Measurements from ENCODE around the gene ACOT4.
"Not testable (repeated sequence)": the region's sequence is repeated elsewhere in the genome, so short reads cannot be mapped to it uniquely, and the experiment has no call there.

Gene ACOT4

GRCh38 chr14:73567951-73568885, 23.5 kb upstream of the ACOT4 start:
- ATAC-seq (replicated peaks), result no peak
- no peak for DNase-seq
- H3K9me3 Mint-ChIP-seq, result no peaks in the 10 kb centered on the region
- H3K27me3 Mint-ChIP-seq, result no peaks in the 10 kb centered on the region
- peaks cover 27% of the 10 kb centered on the region for H3K36me3 Mint-ChIP-seq (ENCODE audit: insufficient read depth)
- H3K27ac Mint-ChIP-seq, result peak overlapping the region; percentile 95 to 96
- H3K4me1 Mint-ChIP-seq (ENCODE audit: low read depth in 2 of 2), result peaks cover 36 to 39% of the 10 kb centered on the region in 2 donors
- peak overlapping the region; percentile 92 to 95 for H3K4me3 Mint-ChIP-seq

- not testable (repeated sequence) for ATAC-seq (replicated peaks); H3K27me3 Mint-ChIP-seq; H3K9me3 Mint-ChIP-seq; DNase-seq
- peaks cover 34% of the 10 kb centered on the region for H3K36me3 Mint-ChIP-seq (ENCODE audit: insufficient read depth)
- H3K4me3 Mint-ChIP-seq, result peak overlapping the region; percentile 92 to 95
- H3K4me1 Mint-ChIP-seq (ENCODE audit: low read depth in 2 of 2), result peaks cover 36 to 39% of the 10 kb centered on the region in 2 donors
- peak overlapping the region; percentile 95 to 96 for H3K27ac Mint-ChIP-seq
These were observed 22.8 kb upstream of the ACOT4 start for GRCh38 chr14:73568886-73569184.

GRCh38 chr14:73569185-73569958, 22.3 kb upstream of the ACOT4 start, which contains the start of gene ACOT2:
ACOT2 (plus strand) TSS chr14:73569213; CDS start chr14:73569241, 28 bp downstream.
- not testable (repeated sequence) for H3K27me3 Mint-ChIP-seq, H3K9me3 Mint-ChIP-seq
- Mint-ChIP-seq H3K36me3 (ENCODE audit: insufficient read depth) (peaks cover 39% of the 10 kb centered on the region), H3K4me3 (peak within 1 kb of the TSS; percentile 92 to 95), H3K4me1 (ENCODE audit: low read depth in 2 of 2) (peaks cover 36 to 39% of the 10 kb centered on the region in 2 donors), H3K27ac (peak within 1 kb of the TSS; percentile 95 to 96)
- DNase-seq (peak; percentile 64 to 68 (median 66)), ATAC-seq (replicated peaks) (peak; percentile 78)

- peak; percentile 54 to 72 (median 63) for DNase-seq
- not testable (repeated sequence) for H3K27me3 Mint-ChIP-seq, H3K9me3 Mint-ChIP-seq, H3K27ac Mint-ChIP-seq
- Mint-ChIP-seq H3K4me1 (ENCODE audit: low read depth in 2 of 2) (peaks cover 27 to 28% of the 10 kb centered on the region in 2 donors), H3K4me3 (peak overlapping the region; percentile 92 to 95), H3K36me3 (ENCODE audit: insufficient read depth) (peaks cover 42% of the 10 kb centered on the region)
- ATAC-seq (replicated peaks), result peak; percentile 62
These were observed 20.8 kb upstream of the ACOT4 start for GRCh38 chr14:73570913-73571312.

GRCh38 chr14:73573034-73573433, 18.6 kb upstream of the ACOT4 start:
- Mint-ChIP-seq H3K4me1 (ENCODE audit: low read depth in 2 of 2) (peaks cover 14 to 16% of the 10 kb centered on the region in 2 donors), H3K36me3 (ENCODE audit: insufficient read depth) (peaks cover 55% of the 10 kb centered on the region)
- not testable (repeated sequence) for DNase-seq; H3K27me3 Mint-ChIP-seq; H3K27ac Mint-ChIP-seq; H3K9me3 Mint-ChIP-seq; H3K4me3 Mint-ChIP-seq; ATAC-seq (replicated peaks)

- not testable (repeated sequence) for DNase-seq; ATAC-seq (replicated peaks); H3K27me3 Mint-ChIP-seq; H3K9me3 Mint-ChIP-seq; H3K27ac Mint-ChIP-seq; H3K4me1 Mint-ChIP-seq (ENCODE audit: low read depth in 2 of 2); H3K4me3 Mint-ChIP-seq
- H3K36me3 Mint-ChIP-seq (ENCODE audit: insufficient read depth), result peaks cover 60% of the 10 kb centered on the region
These were observed 17.9 kb upstream of the ACOT4 start for GRCh38 chr14:73573740-73574139.

- DNase-seq; H3K4me1 Mint-ChIP-seq (ENCODE audit: low read depth in 2 of 2); H3K27ac Mint-ChIP-seq; H3K4me3 Mint-ChIP-seq; H3K27me3 Mint-ChIP-seq; H3K9me3 Mint-ChIP-seq; ATAC-seq (replicated peaks): not testable (repeated sequence)
- H3K36me3 Mint-ChIP-seq (ENCODE audit: insufficient read depth), result peaks cover 58% of the 10 kb centered on the region
These were observed 17.4 kb upstream of the ACOT4 start for GRCh38 chr14:73574251-73574650.

GRCh38 chr14:73576391-73576790, 15.3 kb upstream of the ACOT4 start:
- no peak overlapping the region for H3K4me3 Mint-ChIP-seq
- no peaks in the 10 kb centered on the region for H3K27me3 Mint-ChIP-seq
- no peaks in the 10 kb centered on the region for H3K9me3 Mint-ChIP-seq
- ATAC-seq (replicated peaks) (no peak), DNase-seq (no peak)
- no peaks in the 10 kb centered on the region for H3K4me1 Mint-ChIP-seq (ENCODE audit: low read depth in 2 of 2)
- H3K27ac Mint-ChIP-seq, result no peak overlapping the region
- peaks cover 48% of the 10 kb centered on the region for H3K36me3 Mint-ChIP-seq (ENCODE audit: insufficient read depth)

- not testable (repeated sequence) for H3K27ac Mint-ChIP-seq; H3K9me3 Mint-ChIP-seq; H3K4me3 Mint-ChIP-seq; H3K4me1 Mint-ChIP-seq (ENCODE audit: low read depth in 2 of 2); H3K27me3 Mint-ChIP-seq; ATAC-seq (replicated peaks); DNase-seq
- peaks cover 45% of the 10 kb centered on the region for H3K36me3 Mint-ChIP-seq (ENCODE audit: insufficient read depth)
These were observed 14.5 kb upstream of the ACOT4 start for GRCh38 chr14:73577214-73577613.

- H3K4me3 Mint-ChIP-seq, H3K27me3 Mint-ChIP-seq: not testable (repeated sequence)
These were observed 9.3 kb upstream of the ACOT4 start for GRCh38 chr14:73582102-73582979.

GRCh38 chr14:73588695-73589094, 3.0 kb upstream of the ACOT4 start:
- peaks cover 3 to 7% of the 10 kb centered on the region in 2 donors for H3K4me1 Mint-ChIP-seq (ENCODE audit: low read depth in 2 of 2)
- no peak for ATAC-seq (replicated peaks)

More at GRCh38 chr14:73582102-73582979, 9.3 kb upstream of the ACOT4 start:
- not testable (repeated sequence) for DNase-seq; H3K27ac Mint-ChIP-seq; H3K4me1 Mint-ChIP-seq (ENCODE audit: low read depth in 2 of 2); ATAC-seq (replicated peaks); H3K9me3 Mint-ChIP-seq
- peaks cover 15% of the 10 kb centered on the region for H3K36me3 Mint-ChIP-seq (ENCODE audit: insufficient read depth)

GRCh38 chr14:73589116-73589515, 2.6 kb upstream of the ACOT4 start:
- H3K27ac Mint-ChIP-seq, result no peak overlapping the region
- H3K36me3 Mint-ChIP-seq (ENCODE audit: insufficient read depth), result peaks cover 3% of the 10 kb centered on the region

More at GRCh38 chr14:73588695-73589094, 3.0 kb upstream of the ACOT4 start:
- no peaks in the 10 kb centered on the region for H3K9me3 Mint-ChIP-seq
- DNase-seq, result no peak
- H3K27ac Mint-ChIP-seq, result no peak overlapping the region
- no peaks in the 10 kb centered on the region for H3K27me3 Mint-ChIP-seq
- H3K4me3 Mint-ChIP-seq, result no peak overlapping the region
- peaks cover 3% of the 10 kb centered on the region for H3K36me3 Mint-ChIP-seq (ENCODE audit: insufficient read depth)

GRCh38 chr14:73590673-73591004, 1.0 kb upstream of the ACOT4 start:
- not testable (repeated sequence) for H3K27ac Mint-ChIP-seq; DNase-seq; H3K36me3 Mint-ChIP-seq (ENCODE audit: insufficient read depth); H3K4me1 Mint-ChIP-seq (ENCODE audit: low read depth in 2 of 2); ATAC-seq (replicated peaks); H3K9me3 Mint-ChIP-seq; H3K27me3 Mint-ChIP-seq
- peak overlapping the region; percentile 78 to 81 for H3K4me3 Mint-ChIP-seq

More at GRCh38 chr14:73589116-73589515, 2.6 kb upstream of the ACOT4 start:
- no peak for ATAC-seq (replicated peaks)
- no peaks in the 10 kb centered on the region for H3K9me3 Mint-ChIP-seq
- peaks cover 3 to 7% of the 10 kb centered on the region in 2 donors for H3K4me1 Mint-ChIP-seq (ENCODE audit: low read depth in 2 of 2)
- no peak overlapping the region for H3K4me3 Mint-ChIP-seq
- H3K27me3 Mint-ChIP-seq, result no peaks in the 10 kb centered on the region
- no peak for DNase-seq

Data from effector memory CD8-positive, alpha-beta T cell (primary cell).